HG03442 (cell line): ENCODE results near the gene MAN1C1.

Experiments used
- ATAC-seq: cut with Tn5 transposase; IDR thresholded peaks from one replicate; pipeline ENCODE4 v1.9.1; 2021; ENCODE audit warnings: mild to moderate bottlenecking, moderate library complexity; ENCODE audit not compliant: unreplicated experiment

MAN1C1 gene

GRCh38 chr1:25710583-25711347 is 94.2 kb downstream of the MAN1C1 start:
- ATAC-seq = no peak

GRCh38 chr1:25711555-25712298 is 95.1 kb downstream of the MAN1C1 start:
- no peak for ATAC-seq

DNA sequence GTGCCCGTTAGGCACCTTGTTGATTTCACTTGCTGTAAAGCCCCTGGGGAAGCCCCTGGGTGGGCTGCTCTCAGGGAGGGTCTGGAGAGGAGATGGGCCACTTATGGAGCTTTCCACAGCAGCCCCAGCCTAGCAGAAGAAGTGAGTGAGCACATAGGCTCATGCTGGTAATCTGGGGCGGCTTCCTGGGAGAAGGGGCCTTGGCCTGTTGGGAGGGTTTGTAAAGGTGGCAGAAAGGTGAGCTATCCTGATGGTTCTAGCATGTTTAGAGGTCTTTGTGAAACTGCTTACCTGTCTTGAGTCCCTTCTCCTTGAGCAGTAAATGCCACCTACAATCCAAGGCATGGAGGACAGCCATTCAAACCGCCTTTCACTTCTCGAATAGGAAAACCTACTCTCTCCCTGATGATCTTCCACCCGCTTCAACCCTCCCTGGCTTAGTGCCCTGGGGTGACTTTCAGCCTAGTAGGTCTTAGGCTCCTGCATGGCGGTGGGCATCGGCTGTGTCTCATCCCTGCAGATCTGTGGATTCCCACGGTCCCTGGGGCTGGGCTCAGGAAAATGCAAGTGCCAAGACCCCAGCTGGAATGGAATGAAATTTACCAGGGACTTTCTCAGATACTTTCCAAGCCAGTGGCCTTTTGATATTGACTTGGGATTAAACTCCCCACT is 95.8 kb downstream of the MAN1C1 start:
- no peak for ATAC-seq

DNA sequence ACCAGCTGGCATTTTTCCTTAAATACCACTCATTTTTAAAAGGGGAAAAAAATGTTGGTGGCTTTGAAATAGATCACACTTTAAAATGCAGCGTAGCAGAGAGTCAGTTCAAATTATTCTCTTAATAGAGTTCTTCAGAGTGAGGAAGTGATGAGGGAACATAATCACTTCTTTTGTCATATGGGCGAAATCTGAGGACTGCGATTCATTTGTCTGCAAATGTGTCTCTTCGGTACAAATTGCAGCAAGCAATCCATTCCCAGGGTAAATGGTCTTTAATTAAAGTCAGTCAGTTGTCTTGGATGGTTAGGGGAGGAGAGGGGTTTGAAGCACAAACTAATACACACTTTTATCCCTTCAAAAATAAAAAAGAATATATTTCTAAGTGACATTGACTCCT is 97.4 kb downstream of the MAN1C1 start:
- no peak for ATAC-seq

GRCh38 chr1:25714372-25714931 is 97.9 kb downstream of the MAN1C1 start:
- no peak for ATAC-seq

- no peak for ATAC-seq
These were observed 99.3 kb downstream of the MAN1C1 start for GRCh38 chr1:25715888-25716287.

GRCh38 chr1:25716320-25716719 is 99.7 kb downstream of the MAN1C1 start:
- no peak for ATAC-seq

DNA sequence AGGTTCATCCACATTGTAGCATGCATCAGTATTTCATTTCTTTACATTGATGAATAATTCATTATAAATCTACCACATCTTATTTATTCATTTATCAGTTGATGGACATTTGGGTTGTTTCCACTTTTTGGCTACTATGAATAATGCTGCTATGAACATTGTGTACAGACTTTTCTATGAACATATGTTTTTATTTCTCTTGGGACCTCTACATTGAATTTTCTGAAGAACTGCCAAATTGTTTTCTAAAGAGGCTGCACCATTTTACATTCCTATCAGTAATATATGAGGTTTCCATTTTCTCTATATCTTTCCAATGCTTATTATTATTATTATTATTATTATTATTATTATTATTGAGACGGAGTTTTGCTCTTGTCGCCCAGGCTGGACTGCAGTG is 102.1 kb downstream of the MAN1C1 start:
- ATAC-seq = no peak

GRCh38 chr1:25720624-25721023 is 104.0 kb downstream of the MAN1C1 start:
- no peak for ATAC-seq

DNA sequence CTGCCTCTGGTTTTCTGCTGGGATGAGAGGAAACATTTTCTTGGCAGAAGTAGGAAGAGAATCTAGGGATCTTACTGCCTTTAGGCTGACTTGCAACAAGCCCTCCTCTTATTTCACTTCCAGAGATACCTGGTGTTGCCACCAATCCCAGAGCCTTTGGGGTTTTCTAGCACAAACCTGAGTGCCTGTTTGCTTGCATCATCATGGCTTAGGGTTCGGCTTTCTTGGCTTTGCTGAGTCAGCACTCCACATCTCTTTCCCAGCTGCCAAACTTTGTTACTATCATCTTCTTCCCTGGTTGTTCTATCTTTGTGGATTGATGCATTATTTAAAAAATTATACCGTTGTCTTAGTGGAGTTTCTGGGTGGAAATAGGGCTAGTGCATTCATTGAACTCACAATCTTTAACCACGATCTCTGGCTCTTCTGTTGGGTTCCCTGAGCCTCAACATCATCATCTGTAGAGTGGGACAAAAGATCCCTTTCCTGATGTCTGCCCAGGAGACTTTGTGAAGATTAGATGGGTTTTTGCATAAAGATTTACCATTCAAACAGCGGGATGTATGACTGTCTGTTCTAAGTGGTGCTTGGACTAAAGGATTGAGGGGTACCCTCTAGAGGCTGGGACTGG is 106.8 kb downstream of the MAN1C1 start:
- ATAC-seq = no peak

- ATAC-seq = no peak
These were observed 107.6 kb downstream of the MAN1C1 start for GRCh38 chr1:25724201-25724600.

- ATAC-seq = no peak
These were observed 108.4 kb downstream of the MAN1C1 start for GRCh38 chr1:25724966-25725365.

DNA sequence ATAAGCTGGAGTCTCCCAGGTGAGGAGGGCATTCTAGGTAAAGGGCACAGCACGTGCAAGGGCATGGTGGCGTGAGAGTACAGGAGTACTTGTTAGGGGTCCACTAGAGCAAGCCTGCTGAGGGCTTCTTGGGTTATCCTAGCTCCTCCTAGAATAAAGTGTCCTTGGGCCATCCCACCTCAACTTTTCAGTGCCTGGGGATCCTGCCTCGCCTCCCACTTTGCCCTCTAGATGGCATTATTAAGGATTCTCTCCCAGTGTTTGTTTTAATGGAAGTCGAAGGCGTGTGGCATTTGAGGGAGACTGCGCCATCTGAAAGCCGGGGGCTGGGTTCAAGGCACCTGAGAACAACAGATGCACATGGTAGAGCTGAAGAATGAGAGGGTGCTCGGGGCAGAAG is 108.9 kb downstream of the MAN1C1 start:
- no peak for ATAC-seq

- no peak for ATAC-seq
These were observed 110.5 kb downstream of the MAN1C1 start for GRCh38 chr1:25727088-25727487.

- ATAC-seq = no peak
These were observed 111.2 kb downstream of the MAN1C1 start for GRCh38 chr1:25727635-25728286.

GRCh38 chr1:25728301-25728935 is 111.8 kb downstream of the MAN1C1 start:
- no peak for ATAC-seq

- ATAC-seq = no peak
These were observed 112.5 kb downstream of the MAN1C1 start for GRCh38 chr1:25729045-25729444.

GRCh38 chr1:25729790-25730644 is 113.4 kb downstream of the MAN1C1 start:
- no peak for ATAC-seq

- ATAC-seq = no peak
These were observed 114.6 kb downstream of the MAN1C1 start for GRCh38 chr1:25731148-25731547.
